ENCODE results near the gene SLC13A4. TPM values are rescaled to one million over a fixed set of nuclear protein-coding genes. Genes with fewer than 3 reads are reported as not detected.
"Not testable (repeated sequence)": the region's sequence is repeated elsewhere in the genome, so short reads cannot be mapped to it uniquely, and the experiment has no call there.

Gene SLC13A4, protein sequence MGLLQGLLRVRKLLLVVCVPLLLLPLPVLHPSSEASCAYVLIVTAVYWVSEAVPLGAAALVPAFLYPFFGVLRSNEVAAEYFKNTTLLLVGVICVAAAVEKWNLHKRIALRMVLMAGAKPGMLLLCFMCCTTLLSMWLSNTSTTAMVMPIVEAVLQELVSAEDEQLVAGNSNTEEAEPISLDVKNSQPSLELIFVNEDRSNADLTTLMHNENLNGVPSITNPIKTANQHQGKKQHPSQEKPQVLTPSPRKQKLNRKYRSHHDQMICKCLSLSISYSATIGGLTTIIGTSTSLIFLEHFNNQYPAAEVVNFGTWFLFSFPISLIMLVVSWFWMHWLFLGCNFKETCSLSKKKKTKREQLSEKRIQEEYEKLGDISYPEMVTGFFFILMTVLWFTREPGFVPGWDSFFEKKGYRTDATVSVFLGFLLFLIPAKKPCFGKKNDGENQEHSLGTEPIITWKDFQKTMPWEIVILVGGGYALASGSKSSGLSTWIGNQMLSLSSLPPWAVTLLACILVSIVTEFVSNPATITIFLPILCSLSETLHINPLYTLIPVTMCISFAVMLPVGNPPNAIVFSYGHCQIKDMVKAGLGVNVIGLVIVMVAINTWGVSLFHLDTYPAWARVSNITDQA
- total RNA-seq (ENCODE audit: low replicate concordance), result 5.2 and 11.3 TPM in 2 replicates
- long read RNA-seq, partial matches to known transcripts, result 71 of 85 reads
- long read RNA-seq, other reads (novel, unspliced or antisense), result 14 of 85 reads

DNA sequence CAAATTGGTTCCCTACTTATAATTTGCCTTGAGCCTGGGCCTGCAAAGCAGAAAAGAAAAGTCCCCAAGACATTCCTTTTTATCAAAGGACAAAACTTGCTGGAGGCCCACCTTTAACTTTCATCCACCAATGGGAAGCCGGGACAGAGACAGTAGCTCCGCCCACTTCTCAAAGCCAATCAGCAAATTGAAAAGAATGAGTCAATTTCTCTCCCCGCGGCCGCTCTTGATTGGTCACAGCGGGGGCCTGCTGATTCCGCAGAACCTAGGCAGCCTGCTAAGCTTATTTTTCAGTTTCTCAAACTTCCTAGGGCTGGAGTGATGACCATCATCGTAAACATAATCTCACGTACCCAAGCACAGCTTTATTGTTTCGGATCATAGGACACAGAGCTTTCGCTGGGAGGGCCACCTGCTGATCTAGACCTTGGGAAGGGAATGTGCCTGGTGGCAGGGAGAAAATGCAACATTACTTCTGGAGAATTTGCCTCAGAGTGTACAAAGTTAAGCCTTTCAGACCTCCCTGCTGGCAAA is at the start of gene SLC13A4:
Gene SLC13A4 (minus strand): TSS at position 51 of the 534 bp plus-strand sequence. CDS start 690 bp downstream, outside the sequence.
- peaks cover 24% of the 10 kb centered on the region for H3K4me1 Mint-ChIP-seq (ENCODE audit: unreplicated experiment)
- no peak for TF ChIP-seq CTCF (conservative IDR thresholded peaks at IDR 0.05)
- H3K27me3 Mint-ChIP-seq, result peaks cover 10% of the 10 kb centered on the region
- peak within 1 kb of the TSS; percentile 25 for H3K4me3 Mint-ChIP-seq
- H3K9me3 Mint-ChIP-seq, result no peaks in the 10 kb centered on the region
- no peak for DNase-seq (ENCODE audit: extremely low spot score, unreplicated experiment)
- no peaks in the 10 kb centered on the region for H3K36me3 Mint-ChIP-seq
- no peak within 1 kb of the TSS for H3K27ac Mint-ChIP-seq

- H3K27ac Mint-ChIP-seq; DNase-seq (ENCODE audit: extremely low spot score, unreplicated experiment); H3K4me3 Mint-ChIP-seq; H3K36me3 Mint-ChIP-seq; H3K27me3 Mint-ChIP-seq: not testable (repeated sequence)
- peaks cover 22% of the 10 kb centered on the region for H3K4me1 Mint-ChIP-seq (ENCODE audit: unreplicated experiment)
- peaks cover 19% of the 10 kb centered on the region for H3K9me3 Mint-ChIP-seq
Measured at GRCh38 chr7:135775915-135776314, 47.9 kb upstream of the SLC13A4 start.

DNA sequence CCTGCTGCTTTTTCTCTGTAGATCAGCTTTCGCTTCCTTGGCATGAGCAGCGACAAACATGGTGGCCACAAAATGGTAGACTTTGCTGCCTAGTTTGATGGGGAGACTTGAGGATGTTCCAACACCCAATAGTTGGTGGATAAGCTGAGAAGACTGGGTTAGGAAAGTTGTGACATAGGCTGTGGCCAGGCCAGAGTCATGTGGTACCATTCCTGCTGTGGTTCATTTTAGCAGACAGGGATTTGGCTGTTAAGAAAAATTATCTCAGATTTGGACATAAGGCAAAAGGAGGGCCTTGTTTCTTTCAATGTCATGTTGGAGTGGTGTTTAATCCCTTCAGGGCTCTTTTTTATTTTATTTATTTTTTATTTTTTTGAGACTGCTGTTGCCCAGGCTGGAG is 47.2 kb upstream of the SLC13A4 start:
- Mint-ChIP-seq H3K27me3 (no peaks in the 10 kb centered on the region), H3K4me3 (no peak overlapping the region), H3K9me3 (peaks cover 19% of the 10 kb centered on the region), H3K36me3 (no peaks in the 10 kb centered on the region), H3K27ac (no peak overlapping the region), H3K4me1 (ENCODE audit: unreplicated experiment) (peaks cover 22% of the 10 kb centered on the region)
- TF ChIP-seq CTCF (conservative IDR thresholded peaks at IDR 0.05), result no peak
- DNase-seq (ENCODE audit: extremely low spot score, unreplicated experiment), result no peak

DNA sequence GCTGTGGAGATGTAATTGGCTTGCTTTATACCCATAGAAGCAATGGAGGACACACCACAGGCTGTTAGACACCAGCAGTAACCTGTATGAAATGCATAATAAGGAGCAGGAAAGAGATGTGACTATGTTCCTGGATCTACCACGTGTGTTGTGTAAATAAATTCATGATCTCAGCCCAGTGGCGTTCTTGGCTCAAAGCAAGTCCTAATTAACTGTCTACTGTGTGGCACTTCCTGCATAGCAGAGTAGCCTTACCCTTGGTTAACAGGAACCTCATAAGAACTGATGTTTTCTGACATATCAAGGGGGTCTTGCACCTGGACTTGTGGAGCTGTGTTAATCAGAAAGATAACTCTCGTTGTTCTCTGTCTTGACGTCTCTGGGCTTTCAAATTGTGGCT is 46.3 kb upstream of the SLC13A4 start:
- TF ChIP-seq CTCF (conservative IDR thresholded peaks at IDR 0.05), result no peak
- H3K9me3 Mint-ChIP-seq, result peaks cover 19% of the 10 kb centered on the region
- peak overlapping the region; percentile 64 for H3K4me3 Mint-ChIP-seq
- H3K27me3 Mint-ChIP-seq, result no peaks in the 10 kb centered on the region
- peaks cover 22% of the 10 kb centered on the region for H3K4me1 Mint-ChIP-seq (ENCODE audit: unreplicated experiment)
- peak overlapping the region; percentile 94 for H3K27ac Mint-ChIP-seq
- DNase-seq (ENCODE audit: extremely low spot score, unreplicated experiment), result no peak
- no peaks in the 10 kb centered on the region for H3K36me3 Mint-ChIP-seq

DNA sequence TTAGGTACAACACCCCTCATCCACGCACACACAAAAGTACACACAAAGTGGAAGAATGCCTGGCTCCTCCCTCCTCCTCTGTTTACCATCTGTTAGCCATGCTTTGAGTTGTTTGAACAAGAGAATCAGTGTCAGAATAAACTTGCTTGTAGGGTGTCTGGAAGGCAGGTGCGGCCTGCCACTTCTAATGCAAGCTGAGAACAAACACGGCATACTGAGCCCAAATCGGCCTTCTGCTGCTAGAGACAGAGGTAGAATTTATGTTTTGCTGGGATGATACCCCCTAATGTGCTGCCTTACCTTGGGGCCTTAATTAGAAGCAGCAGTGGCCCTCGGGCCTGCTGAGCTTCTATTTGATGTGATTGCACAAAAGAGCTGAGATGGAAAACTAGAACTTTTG is 45.5 kb upstream of the SLC13A4 start:
- H3K9me3 Mint-ChIP-seq, result peaks cover 13% of the 10 kb centered on the region
- TF ChIP-seq CTCF (conservative IDR thresholded peaks at IDR 0.05), result no peak
- peaks cover 3% of the 10 kb centered on the region for H3K27me3 Mint-ChIP-seq
- H3K27ac Mint-ChIP-seq, result peak overlapping the region; percentile 94
- H3K4me1 Mint-ChIP-seq (ENCODE audit: unreplicated experiment), result peaks cover 26% of the 10 kb centered on the region
- no peak for DNase-seq (ENCODE audit: extremely low spot score, unreplicated experiment)
- no peaks in the 10 kb centered on the region for H3K36me3 Mint-ChIP-seq
- H3K4me3 Mint-ChIP-seq, result no peak overlapping the region
